ENCODE measurements around the gene SLC38A3.

Gene SLC38A3

DNA sequence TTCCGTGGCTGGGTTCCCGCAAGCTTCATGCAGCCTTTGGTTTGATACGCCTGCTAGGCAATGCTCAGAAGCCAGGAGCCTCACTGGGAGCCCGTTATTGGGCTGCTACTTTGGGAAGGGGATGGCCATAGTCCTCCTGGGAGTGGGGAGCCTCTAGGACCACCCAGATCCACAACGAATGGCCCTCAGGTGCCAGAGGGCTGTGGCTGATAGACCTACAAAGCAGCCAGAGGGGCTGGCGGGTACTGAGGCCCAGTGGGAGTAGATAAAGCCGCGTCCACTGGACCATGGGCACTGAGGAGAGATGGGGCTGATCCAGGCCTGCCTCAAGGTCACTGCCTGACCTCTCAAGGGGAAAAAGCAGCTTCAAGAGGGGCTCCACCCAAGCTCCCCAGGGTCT, 12.9 kb upstream of the SLC38A3 start:
- no peak for DNase-seq (ENCODE audit: low spot score)

DNA sequence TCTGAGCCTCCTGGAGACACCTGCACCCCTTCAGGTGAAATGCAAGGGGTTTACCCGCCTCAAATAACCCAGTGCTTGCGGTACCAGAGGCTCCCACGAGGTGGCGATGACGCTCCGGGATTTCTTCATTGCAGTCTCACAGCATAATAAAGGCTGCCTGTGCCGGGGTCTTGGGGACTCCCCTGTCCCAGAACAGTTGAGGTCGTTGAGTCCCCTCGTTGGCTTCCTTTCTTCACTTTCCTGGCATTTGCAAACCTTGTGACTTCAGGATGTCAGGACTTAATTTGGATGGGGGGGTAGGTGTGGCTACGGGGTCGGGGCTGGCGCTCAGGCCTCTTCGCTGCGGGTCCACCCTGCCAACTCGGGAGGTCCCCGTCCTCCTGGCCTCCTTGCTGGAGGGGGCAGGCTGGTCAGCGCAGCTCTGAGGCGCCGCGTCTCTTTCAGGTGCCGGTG, 12.4 kb upstream of the SLC38A3 start:
- peak; percentile 53 for DNase-seq (ENCODE audit: low spot score)

DNA sequence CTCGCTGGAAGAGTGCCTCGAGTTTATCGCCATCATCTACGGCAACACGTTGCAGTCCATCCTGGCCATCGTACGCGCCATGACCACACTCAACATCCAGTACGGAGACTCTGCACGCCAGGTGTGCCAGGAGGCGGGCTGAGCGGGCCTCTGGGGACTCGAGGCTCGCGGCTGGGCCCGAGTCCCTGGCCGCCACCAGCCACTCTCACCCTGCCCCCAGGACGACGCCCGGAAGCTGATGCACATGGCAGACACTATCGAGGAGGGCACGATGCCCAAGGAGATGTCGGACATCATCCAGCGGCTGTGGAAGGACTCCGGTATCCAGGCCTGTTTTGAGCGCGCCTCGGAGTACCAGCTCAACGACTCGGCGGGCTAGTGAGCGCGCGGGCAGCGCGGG, 11.8 kb upstream of the SLC38A3 start:
- no peak for DNase-seq (ENCODE audit: low spot score)

DNA sequence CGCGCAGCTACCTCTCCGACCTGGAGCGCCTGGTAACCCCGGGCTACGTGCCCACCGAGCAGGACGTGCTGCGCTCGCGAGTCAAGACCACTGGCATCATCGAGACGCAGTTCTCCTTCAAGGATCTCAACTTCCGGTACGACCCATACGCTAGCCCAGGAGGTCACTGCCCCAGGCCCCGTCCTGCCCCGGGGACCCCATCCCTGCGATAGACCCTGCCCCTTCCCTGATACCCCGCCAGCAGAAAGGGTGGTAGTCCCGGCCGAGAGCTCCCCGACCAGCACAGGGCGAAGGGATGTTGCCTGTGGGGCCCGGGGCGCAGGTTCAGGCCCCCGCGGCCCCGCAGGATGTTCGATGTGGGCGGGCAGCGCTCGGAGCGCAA, 11.3 kb upstream of the SLC38A3 start:
- no peak for DNase-seq (ENCODE audit: low spot score)

DNA sequence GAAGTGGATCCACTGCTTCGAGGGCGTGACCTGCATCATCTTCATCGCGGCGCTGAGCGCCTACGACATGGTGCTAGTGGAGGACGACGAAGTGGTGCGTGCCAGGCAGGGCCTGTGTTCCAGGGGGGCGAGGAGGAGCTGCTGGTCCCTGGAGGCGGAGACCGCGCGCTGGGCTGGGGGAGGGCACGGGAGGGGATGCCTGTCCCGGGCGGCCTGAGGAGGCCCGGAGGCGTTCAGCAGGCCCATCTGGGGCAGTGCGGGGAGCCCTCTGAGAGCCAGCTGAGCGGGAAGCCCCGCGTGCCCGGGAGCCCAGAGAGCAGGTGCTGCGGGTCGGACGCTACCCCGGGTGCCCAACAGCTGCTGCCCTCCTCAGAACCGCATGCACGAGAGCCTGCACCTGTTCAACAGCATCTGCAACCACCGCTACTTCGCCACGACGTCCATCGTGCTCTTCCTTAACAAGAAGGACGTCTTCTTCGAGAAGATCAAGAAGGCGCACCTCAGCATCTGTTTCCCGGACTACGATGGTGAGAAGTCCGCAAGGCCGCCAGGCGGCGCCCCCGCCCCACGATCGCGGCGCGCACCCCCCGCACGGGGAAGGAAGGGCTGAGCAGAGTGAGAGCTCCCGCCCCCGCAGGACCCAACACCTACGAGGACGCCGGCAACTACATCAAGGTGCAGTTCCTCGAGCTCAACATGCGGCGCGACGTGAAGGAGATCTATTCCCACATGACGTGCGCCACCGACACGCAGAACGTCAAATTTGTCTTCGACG, 10.8 kb upstream of the SLC38A3 start:
- peak; percentile 48 for DNase-seq (ENCODE audit: low spot score)

DNA sequence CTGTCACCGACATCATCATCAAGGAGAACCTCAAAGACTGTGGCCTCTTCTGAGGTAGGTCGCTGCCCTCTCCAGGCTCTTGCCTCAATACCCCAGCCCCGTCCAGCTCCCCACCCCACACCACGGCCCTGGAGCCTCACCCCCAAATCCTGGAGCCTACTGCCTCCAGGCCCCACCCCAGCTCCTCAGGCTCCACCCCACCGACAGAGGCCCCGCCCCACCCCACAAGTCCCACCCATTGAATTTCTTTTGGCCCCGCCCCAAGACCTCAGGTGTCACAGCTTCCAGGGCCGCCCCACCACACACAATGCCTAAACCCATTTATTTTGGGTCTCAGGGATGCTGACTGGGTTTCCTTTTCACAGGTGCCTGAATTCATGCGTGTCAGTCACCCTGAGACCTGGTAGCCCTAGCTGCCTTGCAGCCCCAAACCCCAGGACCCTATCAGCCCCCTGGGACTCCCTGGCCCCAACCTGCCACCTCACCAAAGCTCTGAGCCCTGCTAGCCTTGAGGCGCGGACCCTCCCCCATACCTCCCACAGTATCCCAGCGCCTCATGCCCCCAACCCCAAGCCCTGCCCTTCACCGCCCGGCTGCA, 10.1 kb upstream of the SLC38A3 start:
- no peak for DNase-seq (ENCODE audit: low spot score)

DNA sequence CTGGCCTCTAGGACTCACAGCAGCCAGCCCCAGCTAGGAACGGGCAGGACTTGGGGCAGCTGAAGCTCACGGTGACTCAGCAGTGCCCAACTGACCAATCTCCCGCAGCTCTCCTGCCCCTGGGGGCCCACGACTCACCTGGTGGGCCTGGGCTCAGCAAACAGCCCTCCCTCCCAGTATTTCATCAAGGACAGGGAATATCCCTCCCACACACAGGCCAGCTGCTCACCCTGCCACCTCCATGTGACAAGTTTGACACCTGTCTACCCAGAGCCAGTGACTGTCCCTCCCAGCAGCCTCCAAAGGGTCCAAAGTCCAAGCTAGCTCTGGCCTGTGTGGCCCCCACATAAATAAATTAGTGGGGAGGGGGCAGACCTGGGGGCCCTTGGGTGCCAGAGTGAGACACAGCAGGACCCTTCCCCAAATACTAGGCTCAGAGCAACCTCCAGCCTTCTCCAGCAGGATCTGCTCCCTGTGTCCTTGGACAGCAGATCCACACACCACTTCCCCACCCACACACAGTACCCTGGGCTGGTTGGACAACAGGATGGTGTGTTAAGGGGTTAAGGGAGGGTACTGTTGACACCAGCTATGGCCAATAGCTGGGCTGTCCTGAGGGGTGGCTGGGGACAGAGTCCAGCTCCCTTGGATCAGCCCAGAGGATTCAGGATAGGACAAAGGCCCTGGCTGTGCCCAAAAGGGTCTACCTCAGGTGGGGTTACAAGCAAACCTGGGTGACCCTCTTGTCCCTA, 9.4 kb upstream of the SLC38A3 start:
- DNase-seq (ENCODE audit: low spot score) = no peak

DNA sequence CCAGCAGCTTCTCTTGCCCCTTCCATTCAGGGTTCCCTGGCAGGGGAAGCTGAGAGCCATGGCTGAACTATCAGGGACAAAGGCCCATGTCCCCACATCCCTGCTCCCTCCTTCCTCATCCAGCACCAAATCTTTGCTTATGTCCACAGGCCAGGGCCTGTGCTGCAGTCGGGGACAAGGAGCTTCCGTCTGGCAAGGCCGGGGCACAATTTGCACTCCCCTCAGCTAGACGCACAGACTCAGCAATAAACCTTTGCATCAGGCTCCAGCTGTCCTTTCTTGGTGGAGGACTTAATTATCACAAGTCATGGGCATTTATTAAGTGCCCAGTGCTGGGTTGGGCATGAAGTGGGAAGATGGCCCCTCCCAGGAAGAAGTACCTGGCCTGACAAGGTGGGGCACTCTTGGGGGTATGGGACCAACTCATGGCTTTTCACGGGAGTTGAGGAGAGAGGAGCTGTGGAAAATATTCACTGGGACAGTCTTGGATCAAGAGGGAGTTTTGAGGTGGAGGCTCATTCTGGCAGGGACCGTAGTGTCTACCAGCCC, 8.7 kb upstream of the SLC38A3 start:
- no peak for DNase-seq (ENCODE audit: low spot score)

DNA sequence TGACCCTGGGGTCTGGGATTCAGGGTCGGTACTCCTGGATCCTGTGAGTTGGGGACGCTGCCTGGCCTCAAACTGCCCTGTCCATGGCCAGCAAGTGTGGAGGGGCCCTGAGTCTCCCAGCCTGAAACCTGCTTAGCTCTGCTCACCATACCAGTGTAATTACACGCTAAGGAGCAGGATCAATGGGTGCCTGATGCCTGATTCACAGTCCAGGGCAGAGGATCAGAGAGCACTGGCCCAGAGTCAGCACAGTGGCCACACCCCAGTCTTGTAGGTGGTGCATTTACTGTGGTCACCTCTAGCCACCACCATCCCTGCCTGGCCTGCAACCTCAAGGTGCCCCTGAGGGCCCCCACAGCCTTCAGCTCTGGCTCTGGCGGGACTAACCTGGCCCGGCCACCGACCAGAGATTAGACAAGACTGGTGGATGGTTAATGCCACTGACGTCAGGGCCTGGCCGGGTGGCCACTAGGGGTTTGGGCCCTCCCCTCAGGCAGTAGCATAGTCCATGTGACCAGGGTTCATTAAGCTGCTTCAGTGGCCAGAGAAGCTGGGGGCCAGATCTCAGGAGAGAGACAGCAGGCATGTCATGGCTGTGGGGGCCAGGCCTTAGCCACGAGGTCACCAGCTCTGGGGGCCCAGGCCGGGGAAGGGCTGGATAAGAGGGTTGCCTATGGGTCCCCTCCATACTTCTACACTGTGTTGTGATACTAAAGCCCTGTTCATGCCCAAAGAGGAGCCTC, 3.3 kb upstream of the SLC38A3 start:
- no peak for DNase-seq (ENCODE audit: low spot score)

DNA sequence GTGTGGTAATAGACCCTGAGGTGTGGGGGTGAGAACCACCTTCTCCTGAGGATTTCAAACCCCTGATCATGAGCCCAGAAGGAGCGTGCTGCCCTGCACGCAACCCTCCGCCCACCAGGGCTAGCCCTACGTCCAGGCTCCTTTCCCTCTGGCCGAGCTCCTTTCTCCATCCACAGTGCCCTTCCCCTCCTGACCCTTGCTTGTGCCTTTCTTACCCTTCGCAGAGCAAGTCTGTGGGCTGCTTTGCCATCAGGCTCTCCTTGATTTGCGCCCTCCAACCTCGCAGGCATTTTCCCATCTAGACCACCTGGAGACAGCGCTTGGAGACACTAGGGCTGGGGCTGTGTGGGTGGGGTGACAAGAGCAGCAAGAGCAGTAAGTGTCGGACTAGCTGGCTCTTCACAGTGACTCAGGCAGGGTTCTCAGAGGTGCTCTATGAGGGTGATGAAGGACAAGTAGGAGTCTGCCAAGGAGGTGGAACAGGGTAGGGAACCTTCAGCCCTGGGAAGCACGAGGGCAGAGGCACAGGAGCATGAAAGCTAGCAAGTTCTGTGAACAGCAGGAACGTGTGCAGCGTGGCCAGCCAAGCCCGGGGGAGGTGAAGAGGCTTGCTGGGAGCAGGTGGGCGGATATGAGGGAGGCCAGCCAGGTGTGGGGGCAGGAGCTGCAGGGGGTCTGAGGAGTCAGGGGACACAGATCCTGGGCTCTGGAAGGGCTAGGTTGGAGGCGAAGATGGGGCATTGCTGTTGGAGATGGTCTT, 2.5 kb upstream of the SLC38A3 start:
- no peak for DNase-seq (ENCODE audit: low spot score)

DNA sequence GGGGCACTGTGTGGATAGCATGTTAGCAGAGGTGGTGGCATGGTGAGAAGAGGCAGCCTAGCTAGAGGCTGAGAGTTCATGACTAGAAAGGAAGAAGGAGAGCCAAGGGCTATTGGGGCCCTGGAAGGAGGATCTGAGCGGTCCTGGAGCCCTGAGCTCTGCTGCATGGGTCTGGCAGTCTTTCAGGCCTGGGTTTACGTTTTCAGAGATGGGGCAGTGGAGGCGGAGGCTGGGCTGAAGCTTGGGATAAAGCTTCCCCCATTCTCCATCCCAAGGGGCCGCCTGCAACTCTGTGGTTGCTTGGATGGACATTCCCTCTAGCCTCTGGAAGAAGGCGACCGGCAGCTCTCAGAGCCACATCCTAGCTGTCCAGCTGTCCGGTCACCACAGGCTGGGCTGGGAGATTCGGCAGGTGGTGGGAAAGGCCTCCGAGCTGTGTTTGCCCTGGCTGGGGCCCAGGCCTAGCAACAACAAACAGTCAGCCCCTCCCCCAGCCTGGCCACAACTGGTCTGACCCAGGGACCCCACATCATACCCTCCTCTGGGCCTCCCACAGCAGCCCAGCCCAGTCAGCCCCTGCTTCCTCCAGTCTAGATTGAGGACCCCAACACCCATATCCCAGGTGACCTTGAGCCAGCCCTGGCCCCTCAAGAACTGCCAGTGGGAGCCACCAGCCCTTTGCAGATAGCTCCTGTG, 1.8 kb upstream of the SLC38A3 start:
- DNase-seq (ENCODE audit: low spot score) = no peak

DNA sequence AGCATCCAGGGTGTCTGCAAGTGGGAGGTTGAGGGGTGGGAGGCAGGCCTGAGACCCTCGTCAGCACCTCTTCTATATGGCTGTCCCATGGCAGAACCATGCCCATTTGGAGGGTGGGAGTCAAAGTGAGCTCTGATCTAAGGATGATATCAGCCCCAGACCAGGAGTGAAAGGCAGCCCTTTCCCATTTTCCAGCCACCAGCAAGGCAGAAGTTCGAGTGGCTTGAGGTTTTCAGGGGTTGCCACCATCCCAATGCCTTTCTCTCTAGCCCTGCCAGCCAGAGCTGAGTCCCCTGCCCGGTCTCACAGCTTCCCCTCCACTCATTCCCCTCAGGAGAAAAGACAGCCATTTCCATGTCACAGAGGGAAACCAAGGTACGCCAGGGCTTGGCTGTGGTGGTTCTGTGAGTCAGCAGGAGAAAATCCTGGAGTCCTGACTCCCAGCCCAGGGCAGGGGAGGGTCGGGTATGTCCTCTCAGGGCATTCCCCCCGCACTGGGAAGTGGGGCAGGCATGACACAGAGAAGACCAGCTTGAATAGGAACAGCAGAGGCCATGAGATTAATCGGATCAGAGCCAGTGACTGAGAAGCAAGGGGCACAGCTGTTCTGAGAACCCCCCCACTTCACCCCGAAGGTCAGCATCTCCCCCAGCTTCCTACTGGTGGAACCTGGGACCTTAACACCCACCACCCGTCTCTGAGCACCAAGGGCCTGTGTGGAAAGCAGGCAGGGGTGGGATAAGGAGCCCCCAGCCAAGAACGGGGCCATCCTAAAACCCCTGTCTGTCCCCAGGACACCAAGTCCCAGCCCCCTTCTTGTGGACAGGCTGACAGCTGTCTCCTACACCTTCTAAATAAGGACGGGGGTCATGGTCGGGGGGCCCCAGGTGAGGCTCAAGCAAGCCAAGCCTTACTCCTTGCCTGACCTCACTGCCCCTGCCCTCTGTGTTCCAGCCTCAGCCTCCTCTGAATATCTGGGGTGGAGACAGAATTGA, 965 bp upstream of the SLC38A3 start:
- DNase-seq (ENCODE audit: low spot score) = no peak

DNA sequence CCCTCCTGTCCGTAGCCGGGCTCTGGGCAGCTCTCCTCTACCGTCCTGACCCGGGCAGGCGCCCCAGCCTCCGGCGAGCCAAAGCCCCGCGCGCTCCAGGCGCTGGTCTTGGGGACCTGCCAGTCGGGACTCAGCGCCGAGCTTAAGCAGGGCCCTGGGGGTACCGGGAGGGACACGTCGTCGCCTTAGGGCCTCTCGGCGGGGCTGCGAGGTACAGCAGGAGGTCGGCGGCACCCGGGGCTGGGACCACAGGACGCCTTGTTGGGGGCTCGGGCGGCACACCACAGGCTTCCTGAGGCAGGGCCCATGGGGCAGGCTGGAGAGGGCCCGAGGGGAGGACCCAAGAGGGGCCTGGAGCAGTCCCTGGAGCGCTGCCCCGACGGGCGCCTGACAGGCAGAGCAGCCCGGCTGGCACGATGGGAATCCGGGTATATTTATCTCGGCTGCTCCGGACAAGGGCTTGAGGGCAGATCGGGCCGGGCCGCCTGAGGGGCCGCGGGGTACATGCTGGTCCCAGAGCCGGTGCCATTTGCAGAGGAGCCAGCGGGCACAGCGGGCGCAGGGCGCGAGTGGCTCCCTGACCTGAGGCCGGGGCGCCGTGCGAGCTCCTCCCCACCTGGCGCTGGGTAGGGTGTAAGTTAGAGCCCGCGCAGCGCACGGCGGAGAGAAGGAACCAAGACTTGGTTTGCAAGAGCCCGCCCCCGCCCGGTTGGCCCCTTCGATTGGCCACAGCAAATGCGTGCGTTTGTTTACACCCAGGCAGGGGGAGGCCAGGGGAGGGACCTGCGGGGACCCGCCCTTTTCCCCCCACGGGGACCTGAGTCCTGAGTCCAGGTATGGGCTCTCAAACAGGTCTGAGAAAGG, 574 bp downstream of the SLC38A3 start:
- no peak for DNase-seq (ENCODE audit: low spot score)

DNA sequence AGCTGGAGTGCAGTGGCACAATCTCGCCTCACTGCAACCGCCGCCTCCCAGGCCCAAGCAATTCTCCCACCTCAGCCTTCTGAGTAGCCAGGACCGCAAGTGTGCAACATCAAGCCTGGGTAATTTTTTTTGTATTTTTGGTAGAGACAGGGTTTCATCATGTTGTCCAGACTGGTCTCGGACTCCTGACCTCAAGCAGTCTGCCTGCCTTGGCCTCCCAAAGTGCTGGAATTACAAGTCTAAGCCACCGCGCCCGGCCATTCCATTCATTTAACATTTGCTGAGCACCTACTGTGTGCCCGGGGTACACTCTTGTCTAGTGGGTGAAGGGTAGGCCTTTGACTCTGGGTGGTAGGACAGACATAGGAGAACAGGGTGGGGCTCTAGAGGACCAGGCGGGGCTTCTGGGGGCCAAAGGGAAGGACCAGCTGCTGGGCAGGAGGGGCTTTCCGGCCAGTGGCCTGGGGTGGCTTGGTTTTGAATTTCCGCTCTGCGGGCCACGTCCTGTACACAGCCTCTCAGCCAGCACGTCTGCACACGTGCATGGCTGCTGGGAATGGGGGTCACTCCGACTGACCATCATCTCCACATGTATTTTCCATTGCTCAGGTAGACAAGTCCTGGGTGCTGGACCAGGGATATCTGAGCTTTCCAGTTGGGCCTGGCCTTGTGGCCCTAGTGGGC, 2.4 kb downstream of the SLC38A3 start:
- no peak for DNase-seq (ENCODE audit: low spot score)

DNA sequence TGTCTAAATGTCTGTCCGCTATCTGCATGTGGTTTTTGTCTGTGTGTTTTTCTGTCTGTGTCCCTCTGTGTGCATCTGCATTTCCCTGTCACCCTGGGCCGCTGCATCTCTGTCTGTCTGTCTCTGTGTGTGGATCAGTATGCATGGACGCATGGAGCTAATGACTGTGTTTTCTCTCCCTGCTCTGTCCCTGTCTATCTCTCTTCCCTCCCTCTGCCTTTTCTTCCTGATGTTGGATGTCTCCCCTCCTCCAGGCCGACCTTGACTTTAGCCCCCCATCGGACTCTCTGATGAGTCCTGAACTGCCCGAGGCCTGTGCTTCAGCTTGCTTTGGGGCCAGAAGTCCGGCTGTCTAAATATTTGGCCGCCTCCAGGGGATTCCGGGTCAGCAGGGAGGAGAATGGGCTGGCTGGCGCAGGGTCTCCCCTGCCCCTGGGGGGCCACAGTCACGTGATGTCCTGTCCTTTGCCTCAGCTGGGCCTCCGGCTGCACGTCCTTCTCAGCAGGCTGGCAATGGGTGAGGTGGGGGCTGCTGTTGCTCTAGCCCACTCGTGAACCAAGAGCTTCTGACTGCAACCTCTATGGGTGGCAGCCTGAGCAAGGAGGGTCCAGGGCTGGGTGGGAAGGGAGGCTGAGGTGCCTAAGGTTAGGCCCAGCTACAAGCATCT, 3.7 kb downstream of the SLC38A3 start:
- DNase-seq (ENCODE audit: low spot score) = no peak

DNA sequence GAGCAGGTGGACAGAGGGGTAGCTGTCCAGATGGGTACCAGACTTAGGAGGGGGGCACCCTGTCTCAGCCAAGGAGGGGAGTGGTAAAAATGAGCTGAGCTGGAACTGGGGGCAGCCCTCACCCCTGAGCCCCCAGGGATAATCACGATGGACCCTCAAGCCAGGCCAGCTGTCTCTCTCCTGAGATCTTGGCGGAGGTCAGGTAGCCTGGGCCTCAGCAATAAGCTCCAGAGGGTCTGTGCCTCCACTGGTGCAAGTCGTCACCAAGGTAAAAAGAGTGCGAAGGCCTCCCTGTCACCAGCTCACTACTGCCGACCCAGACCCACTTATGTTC, 5.1 kb downstream of the SLC38A3 start:
- DNase-seq (ENCODE audit: low spot score) = no peak

All from putamen (tissue), 1 donor.